Fibroblast of skin of left biceps (primary cell): ENCODE results near the gene CARD18.

Source experiments
- DNase-seq, 2 experiments: peaks; one replicate each; pipeline ENCODE4 v3.0.0-alpha.2; 2013; ENCODE audit warnings: low read depth in 2 of 2

The CARD18 gene

DNA sequence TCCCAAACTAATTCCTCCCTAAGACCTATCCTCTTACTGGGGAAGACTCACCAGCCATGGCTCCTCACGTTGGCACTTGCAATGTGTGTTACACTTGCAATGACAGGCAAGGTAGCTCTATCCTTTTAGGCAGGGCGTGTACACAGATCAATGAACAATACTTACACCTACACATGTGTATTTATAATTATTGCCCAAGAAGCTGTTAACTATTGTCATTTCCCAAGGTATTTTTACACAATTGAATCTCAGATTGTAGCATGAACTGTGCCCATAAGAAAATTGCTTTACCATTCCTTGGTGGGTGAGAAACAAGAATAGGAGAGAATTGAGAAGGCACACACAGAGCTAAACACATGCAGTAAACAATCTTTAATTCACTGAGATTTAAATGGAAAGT lies at the start of gene CARD18:
Gene CARD18, minus strand, starts transcription at position 101 of the 400 bp plus-strand sequence. Its CDS starts 43 bp downstream, at position 58.
- DNase-seq, result no peak

- DNase-seq, result no peak
These were observed 44.4 kb upstream of the CARD18 start for GRCh38 chr11:105183987-105184386.

- DNase-seq, result no peak
These were observed 43.9 kb upstream of the CARD18 start for GRCh38 chr11:105183426-105183825.

- no peak for DNase-seq
These were observed 42.0 kb upstream of the CARD18 start for GRCh38 chr11:105181521-105181920.

DNA sequence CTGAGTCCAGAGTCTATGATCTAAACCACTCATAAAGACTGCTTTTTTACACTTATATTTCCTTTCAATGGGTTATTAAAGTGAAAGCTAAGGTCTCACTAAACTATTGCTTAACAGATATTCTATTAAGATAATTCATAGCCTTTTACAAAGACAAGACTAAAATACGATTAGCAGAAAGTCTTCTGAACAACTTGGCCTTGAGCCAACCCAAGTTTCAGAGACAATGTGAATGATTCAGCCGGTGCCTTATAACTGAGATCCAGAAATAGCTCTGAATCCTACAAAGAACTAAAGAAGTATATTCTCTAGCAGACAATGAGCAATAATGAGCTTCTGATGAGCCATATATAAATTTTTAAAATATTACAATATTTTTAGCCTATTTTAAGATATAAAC lies 41.5 kb upstream of the CARD18 start:
- DNase-seq, result peak; percentile 68 to 70

DNA sequence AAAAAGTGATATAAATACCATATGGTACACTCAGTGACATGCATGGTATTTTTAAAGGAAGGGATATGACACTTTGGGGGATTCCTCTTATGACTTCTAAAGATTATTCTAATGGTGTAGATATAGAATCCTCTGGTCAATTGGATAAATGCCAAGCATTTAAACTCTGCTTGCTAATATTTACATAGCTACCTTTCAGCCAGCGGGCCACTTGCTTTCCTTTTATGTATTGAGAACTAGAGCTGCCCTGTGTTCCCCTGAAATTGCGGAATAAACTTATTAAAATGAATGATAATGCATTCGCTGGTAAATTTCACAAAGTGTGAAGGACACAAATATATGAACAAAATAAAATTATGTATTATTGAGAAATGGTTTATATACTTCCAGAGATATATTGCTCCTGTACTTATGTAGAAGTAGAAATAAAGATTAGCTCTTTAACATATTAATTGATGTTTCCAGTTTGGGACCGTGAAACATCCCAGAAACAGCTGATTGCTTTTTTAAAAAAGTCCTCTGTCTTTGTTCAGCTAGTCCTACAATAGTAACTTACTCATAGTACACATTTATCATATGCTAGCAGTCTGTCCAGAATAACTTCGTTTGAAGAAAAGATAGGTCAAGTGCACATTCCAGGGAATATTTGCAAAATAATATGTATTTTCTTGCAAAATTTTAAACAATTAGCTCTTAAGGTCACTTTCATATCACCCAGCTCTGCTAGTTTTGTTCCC lies 40.1 kb upstream of the CARD18 start:
- no peak for DNase-seq

GRCh38 chr11:105177658-105178057 lies 38.1 kb upstream of the CARD18 start:
- peak; percentile 84 to 89 for DNase-seq

- DNase-seq, result no peak
These were observed 28.9 kb upstream of the CARD18 start for GRCh38 chr11:105168457-105168856.

GRCh38 chr11:105167244-105167643 lies 27.7 kb upstream of the CARD18 start:
- DNase-seq, result no peak

- DNase-seq, result no peak
These were observed 24.6 kb upstream of the CARD18 start for GRCh38 chr11:105164208-105164607.

GRCh38 chr11:105162506-105162905 lies 22.9 kb upstream of the CARD18 start:
- no peak for DNase-seq

DNA sequence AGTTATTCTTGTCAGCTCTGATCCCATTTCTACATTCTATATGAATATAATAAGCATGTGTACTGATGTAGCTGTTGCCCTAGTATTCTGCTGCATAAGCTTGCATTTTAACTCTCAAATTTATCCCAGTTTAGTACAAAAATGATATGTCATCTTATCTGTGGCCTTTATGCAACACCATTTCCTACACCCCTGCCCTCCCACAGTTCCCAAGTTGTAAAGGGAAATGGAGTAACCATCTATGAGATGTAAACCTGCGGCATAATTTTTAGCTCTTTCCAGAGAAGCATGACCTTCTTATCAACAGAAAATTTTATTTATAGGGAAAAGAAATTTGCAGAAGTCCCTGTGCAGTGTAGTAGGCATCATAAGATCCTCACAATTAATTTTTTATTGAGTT lies 18.9 kb upstream of the CARD18 start:
- DNase-seq, result no peak

DNA sequence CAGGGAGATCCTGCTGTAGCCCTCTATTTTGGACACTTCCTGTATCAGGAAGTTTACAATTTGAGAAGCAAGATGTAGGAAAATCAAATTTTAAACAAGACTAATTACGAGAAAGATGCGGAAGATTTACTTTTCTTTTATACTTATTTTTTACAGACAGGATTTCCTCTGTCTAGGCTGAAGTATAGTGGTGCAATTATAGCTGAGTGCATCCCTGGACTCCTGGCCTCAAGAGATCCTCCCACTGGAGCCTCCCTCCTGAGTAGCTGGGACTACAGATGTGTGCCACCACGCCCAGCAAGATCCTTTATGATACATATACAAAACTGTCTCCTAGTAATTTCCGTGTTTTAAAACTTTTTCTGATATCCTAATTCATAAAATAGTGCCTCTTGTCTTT lies 17.2 kb upstream of the CARD18 start:
- no peak for DNase-seq

- no peak for DNase-seq
These were observed 16.7 kb upstream of the CARD18 start for GRCh38 chr11:105156231-105156630.

DNA sequence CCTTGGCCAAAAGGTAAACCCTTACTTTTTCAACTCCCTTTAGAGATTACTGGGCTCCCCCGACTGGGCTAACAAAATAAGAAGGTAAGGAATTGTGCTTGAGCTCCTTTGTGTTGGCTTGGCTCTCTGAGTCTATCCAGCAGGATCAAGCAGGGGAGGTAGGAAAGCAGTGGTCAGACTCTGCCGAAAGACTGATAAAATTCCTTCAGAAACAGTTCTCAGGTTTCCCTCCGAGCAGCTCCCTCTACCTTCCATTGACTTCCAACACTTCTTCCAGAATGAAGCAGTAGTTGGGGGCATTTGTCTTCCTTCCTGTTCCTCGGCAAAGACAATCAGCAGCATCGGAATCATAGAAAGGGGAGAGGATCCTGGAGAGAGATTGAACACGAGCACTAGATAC lies 16.1 kb upstream of the CARD18 start:
- no peak for DNase-seq

DNA sequence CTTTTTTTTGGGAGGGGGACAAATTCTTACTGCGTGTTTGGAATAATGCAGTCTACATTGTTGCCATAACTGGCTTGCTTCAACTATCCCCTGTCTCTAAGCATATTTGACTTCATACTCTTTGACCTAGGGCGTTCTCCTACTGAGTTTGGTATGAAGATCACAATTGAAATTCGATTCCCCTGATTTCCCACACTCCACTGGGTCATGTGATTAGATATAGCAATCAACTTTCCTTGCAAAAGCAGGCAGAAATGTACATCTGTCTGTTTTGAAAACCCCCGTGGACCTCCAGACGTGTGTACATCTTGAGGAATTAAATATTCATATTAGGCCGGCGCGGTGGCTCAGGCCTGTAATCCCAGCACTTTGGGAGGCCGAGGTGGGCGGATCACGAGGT lies 13.8 kb upstream of the CARD18 start:
- no peak for DNase-seq

- no peak for DNase-seq
These were observed 13.0 kb upstream of the CARD18 start for GRCh38 chr11:105152560-105152959.

- no peak for DNase-seq
These were observed 12.5 kb upstream of the CARD18 start for GRCh38 chr11:105152021-105152512.

- no peak for DNase-seq
These were observed 9.9 kb upstream of the CARD18 start for GRCh38 chr11:105149477-105149876.

GRCh38 chr11:105148241-105148640 lies 8.7 kb upstream of the CARD18 start:
- no peak for DNase-seq

- peak; percentile 47 to 57 for DNase-seq
These were observed 5.3 kb upstream of the CARD18 start for GRCh38 chr11:105144887-105145286.

GRCh38 chr11:105142167-105142566 lies 2.6 kb upstream of the CARD18 start:
- no peak for DNase-seq

GRCh38 chr11:105137286-105137685 lies 2.3 kb downstream of the CARD18 start:
- no peak for DNase-seq

DNA sequence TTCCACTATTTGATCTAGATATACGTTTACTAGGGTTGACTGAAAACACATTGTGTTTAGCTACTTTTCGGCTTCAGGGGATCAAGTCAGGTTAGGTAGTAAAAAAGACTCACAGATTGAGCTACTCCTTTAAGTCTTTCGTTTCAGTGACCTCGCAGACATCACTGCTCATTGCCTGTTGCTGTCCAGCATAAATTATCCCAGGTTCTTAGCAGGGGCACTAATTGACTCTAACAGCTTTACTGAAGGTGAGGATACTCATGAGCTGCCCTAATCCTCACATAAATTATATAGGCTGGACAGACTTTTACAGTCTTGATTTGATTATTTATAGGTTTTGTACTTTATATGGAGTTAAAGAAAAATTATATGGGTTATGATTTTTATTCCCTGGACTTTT lies 3.7 kb downstream of the CARD18 start:
- no peak for DNase-seq
